DOHH2 (cell line): ENCODE results near the gene RGS4.

Experiments
- EZH2phosphoT487 ChIP-seq: fragments of 200-600 bp; sonication (generic); IDR thresholded peaks from 2 replicates; pipeline ENCODE4 v1.6.1; 2017; ENCODE audit warnings: borderline replicate concordance, mild to moderate bottlenecking, antibody characterized with exemption, low read length, moderate library complexity, mixed read lengths
- TF ChIP-seq, protein P1 (sequence below): fragments of 200-600 bp; sonication (generic); IDR thresholded peaks from one replicate; pipeline ENCODE4 v1.5.1; 2014; ENCODE audit warnings: antibody characterized with exemption, mild to moderate bottlenecking, low read depth, low read length; ENCODE audit not compliant: poor library complexity, severe bottlenecking

- TF ChIP-seq, protein P1, sequence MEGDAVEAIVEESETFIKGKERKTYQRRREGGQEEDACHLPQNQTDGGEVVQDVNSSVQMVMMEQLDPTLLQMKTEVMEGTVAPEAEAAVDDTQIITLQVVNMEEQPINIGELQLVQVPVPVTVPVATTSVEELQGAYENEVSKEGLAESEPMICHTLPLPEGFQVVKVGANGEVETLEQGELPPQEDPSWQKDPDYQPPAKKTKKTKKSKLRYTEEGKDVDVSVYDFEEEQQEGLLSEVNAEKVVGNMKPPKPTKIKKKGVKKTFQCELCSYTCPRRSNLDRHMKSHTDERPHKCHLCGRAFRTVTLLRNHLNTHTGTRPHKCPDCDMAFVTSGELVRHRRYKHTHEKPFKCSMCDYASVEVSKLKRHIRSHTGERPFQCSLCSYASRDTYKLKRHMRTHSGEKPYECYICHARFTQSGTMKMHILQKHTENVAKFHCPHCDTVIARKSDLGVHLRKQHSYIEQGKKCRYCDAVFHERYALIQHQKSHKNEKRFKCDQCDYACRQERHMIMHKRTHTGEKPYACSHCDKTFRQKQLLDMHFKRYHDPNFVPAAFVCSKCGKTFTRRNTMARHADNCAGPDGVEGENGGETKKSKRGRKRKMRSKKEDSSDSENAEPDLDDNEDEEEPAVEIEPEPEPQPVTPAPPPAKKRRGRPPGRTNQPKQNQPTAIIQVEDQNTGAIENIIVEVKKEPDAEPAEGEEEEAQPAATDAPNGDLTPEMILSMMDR = no peak
- no peak for TF ChIP-seq EZH2phosphoT487
Observed at GRCh38 chr1:163074716-163075284, 5.6 kb downstream of the RGS4 start.
